ENCODE measurements around the gene UBTFL1.
"Not testable (repeated sequence)": the region's sequence is repeated elsewhere in the genome, so short reads cannot be mapped to it uniquely, and the experiment has no call there.

The UBTFL1 gene

GRCh38 chr11:90085650-90086049 is at the start of gene UBTFL1:
Gene UBTFL1, plus strand, starts transcription at chr11:90085950. Its CDS starts 0 bp downstream, at chr11:90085950.
- DNase-seq (ENCODE audit: low spot score) = not testable (repeated sequence)

GRCh38 chr11:90051591-90052209 is 34.0 kb upstream of the UBTFL1 start:
- not testable (repeated sequence) for DNase-seq (ENCODE audit: low spot score)

GRCh38 chr11:90052311-90052710 is 33.4 kb upstream of the UBTFL1 start:
- DNase-seq (ENCODE audit: low spot score) = not testable (repeated sequence)

- DNase-seq (ENCODE audit: low spot score) = not testable (repeated sequence)
Observed at GRCh38 chr11:90053545-90053944, 32.2 kb upstream of the UBTFL1 start.

- not testable (repeated sequence) for DNase-seq (ENCODE audit: low spot score)
Observed at GRCh38 chr11:90088731-90089130, 3.0 kb downstream of the UBTFL1 start.

GRCh38 chr11:90095230-90095924 is 9.6 kb downstream of the UBTFL1 start:
- DNase-seq (ENCODE audit: low spot score) = not testable (repeated sequence)

- not testable (repeated sequence) for DNase-seq (ENCODE audit: low spot score)
Observed at GRCh38 chr11:90098261-90098660, 12.5 kb downstream of the UBTFL1 start.

GRCh38 chr11:90100431-90100830 is 14.7 kb downstream of the UBTFL1 start:
- DNase-seq (ENCODE audit: low spot score) = no peak

- no peak for DNase-seq (ENCODE audit: low spot score)
Observed at GRCh38 chr11:90113541-90113940, 27.8 kb downstream of the UBTFL1 start.

GRCh38 chr11:90120191-90120590 is 34.4 kb downstream of the UBTFL1 start:
- no peak for DNase-seq (ENCODE audit: low spot score)

- DNase-seq (ENCODE audit: low spot score) = no peak
Observed at GRCh38 chr11:90124371-90124770, 38.6 kb downstream of the UBTFL1 start.

GRCh38 chr11:90124946-90125345 is 39.2 kb downstream of the UBTFL1 start:
- DNase-seq (ENCODE audit: low spot score) = no peak

GRCh38 chr11:90133560-90134477 is 48.1 kb downstream of the UBTFL1 start:
- no peak for DNase-seq (ENCODE audit: low spot score)

GRCh38 chr11:90134478-90135003 is 48.8 kb downstream of the UBTFL1 start, which contains the start of gene NAALAD2:
Gene NAALAD2, plus strand, starts transcription at chr11:90134663. Its CDS starts 96 bp downstream, at chr11:90134759.
- DNase-seq (ENCODE audit: low spot score) = peak; percentile 69

- DNase-seq (ENCODE audit: low spot score) = no peak
Observed at GRCh38 chr11:90135016-90135415, 49.3 kb downstream of the UBTFL1 start.
